Activated CD4-positive, alpha-beta T cell treated with anti-CD3 and anti-CD28 coated beads, Interleukin-2, amount 10 ng/mL, durations not matched to agents 24 days and 14 days (primary cell): Measurements from ENCODE around the gene C3orf20. TPM values are rescaled to one million over a fixed set of nuclear protein-coding genes. Genes with fewer than 3 reads are reported as not detected.
"Not testable (repeated sequence)": the region's sequence is repeated elsewhere in the genome, so short reads cannot be mapped to it uniquely, and the experiment has no call there.

ENCODE experiments used
- DNase-seq: peaks from one replicate; pipeline ENCODE4 v3.0.0; 2022
- H3K27ac Mint-ChIP-seq: one replicate; pipeline ENCODE4 v1.8.0; 2022; ENCODE audit warnings: mild to moderate bottlenecking, mixed read lengths
- H3K27me3 Mint-ChIP-seq: one replicate; pipeline ENCODE4 v1.8.0; 2022; ENCODE audit warnings: mixed read lengths
- H3K36me3 Mint-ChIP-seq: one replicate; pipeline ENCODE4 v1.8.0; 2022; ENCODE audit warnings: low read depth, mild to moderate bottlenecking, mixed read lengths
- H3K4me1 Mint-ChIP-seq: one replicate; pipeline ENCODE4 v1.8.0; 2021; ENCODE audit warnings: mixed read lengths
- H3K4me3 Mint-ChIP-seq: one replicate; pipeline ENCODE4 v1.8.0; 2022; ENCODE audit warnings: mild to moderate bottlenecking, moderate library complexity, mixed read lengths
- H3K9me3 Mint-ChIP-seq: one replicate; pipeline ENCODE4 v1.8.0; 2021; ENCODE audit warnings: mixed read lengths
- intact Hi-C: fragments of 100-400 bp; cut with micrococcal nuclease; formaldehyde crosslinking; loops from one replicate; pipeline ENCODE4 v1.15.1; 2023
- total RNA-seq: library from RNA; stranded (reverse); gene quantifications from 2 replicates; pipeline ENCODE4 v1.2.3, GENCODE V29; 2022

The C3orf20 gene
- total RNA-seq, 1 donor from 2014 or later = 0.28 TPM

DNA sequence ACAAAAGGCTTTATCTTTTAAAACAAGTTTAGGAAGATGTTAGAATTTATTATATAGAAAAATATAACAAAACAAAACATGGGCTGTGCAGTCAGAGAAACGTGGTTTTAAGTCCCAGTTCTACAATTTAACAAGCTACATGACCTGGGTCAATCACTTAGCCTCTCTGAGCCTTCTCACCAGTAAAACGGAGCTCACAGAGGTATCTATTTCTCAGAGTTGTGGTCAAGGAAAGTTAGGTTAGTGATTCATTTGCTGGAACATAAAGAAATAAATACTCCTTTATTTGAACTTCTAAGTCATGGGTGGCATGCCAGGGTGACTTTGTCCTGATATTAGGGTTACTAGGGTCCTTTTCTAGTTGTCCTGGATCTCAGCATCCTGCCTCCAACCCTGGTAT is 34.2 kb upstream of the C3orf20 start:
- Mint-ChIP-seq H3K27ac (no peak overlapping the region), H3K9me3 (no peaks in the 10 kb centered on the region), H3K4me3 (no peak overlapping the region), H3K36me3 (no peaks in the 10 kb centered on the region), H3K4me1 (no peaks in the 10 kb centered on the region), H3K27me3 (peaks cover 36% of the 10 kb centered on the region)
- no peak for DNase-seq
- intact Hi-C loops = no loop called here

DNA sequence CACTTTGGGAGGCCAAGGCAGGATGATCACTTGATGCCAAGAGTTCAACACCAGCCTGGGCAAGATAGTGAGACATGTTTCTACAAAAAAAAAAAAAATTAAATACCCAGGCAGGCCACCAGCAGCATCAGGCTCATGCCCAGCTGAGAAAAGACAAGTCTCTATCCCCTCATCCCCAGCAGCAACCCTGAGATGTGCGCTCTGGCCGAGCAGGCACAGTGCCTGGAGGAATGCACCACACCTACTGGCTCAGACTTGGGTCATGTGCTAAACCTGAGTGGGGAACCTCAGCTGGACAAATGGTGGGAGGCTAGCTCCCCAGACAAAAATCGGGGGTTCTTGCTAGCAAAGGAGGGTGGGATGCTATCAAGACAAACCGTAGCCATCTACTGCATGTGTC is 33.6 kb upstream of the C3orf20 start:
- Mint-ChIP-seq H3K4me3 (no peak overlapping the region), H3K27me3 (peaks cover 33% of the 10 kb centered on the region), H3K4me1 (no peaks in the 10 kb centered on the region), H3K27ac (no peak overlapping the region), H3K9me3 (no peaks in the 10 kb centered on the region), H3K36me3 (no peaks in the 10 kb centered on the region)
- DNase-seq = no peak
- intact Hi-C loops = no loop called here

DNA sequence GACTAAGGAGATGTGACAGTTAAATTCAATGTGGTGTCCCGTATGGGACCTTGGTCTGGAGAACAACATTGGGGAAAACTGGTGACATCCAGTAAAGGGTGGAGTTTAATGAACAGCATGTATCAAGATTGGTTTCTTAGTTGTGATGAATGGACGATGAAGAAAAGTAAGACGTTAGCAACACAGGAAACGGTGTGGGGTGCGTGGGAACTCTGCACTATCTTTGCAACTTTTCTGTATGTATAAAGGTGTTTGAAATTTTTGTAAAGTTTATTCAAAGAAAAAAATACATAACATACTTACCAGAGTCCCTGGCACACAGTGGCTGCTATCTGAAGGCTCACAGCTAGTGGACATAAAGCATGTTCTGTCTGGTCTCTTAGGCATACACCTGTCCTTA is 29.5 kb upstream of the C3orf20 start:
- Mint-ChIP-seq H3K4me1 (peaks cover 9% of the 10 kb centered on the region), H3K27ac (no peak overlapping the region), H3K9me3 (peaks cover 2% of the 10 kb centered on the region), H3K36me3 (peaks cover 5% of the 10 kb centered on the region), H3K27me3 (peaks cover 13% of the 10 kb centered on the region), H3K4me3 (no peak overlapping the region)
- intact Hi-C loops = no loop called here
- DNase-seq = no peak

DNA sequence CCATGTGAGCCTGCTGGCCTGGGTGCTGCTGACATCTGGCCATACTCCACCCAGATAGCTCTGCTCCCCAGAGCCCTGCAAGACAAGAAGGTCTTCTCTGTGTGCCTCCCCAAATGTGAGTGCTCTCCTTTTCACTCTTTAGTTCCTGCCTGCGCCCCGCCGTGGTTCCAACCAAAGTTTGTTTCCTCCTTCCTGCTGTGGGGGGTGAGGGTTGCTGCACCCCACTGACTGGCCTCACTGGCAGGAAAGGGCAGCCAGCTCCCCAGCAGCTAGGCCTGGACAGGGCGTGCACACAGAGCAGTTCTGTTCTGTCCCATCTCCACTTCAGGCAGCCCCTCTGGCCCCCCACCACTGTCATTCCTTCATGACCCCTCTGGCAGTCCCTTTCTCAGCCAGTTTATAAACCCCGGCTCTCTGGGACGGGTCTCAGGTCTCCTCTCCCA is 28.8 kb upstream of the C3orf20 start:
- H3K27me3 Mint-ChIP-seq = peaks cover 10% of the 10 kb centered on the region
- peaks cover 7% of the 10 kb centered on the region for H3K36me3 Mint-ChIP-seq
- H3K9me3 Mint-ChIP-seq = peaks cover 5% of the 10 kb centered on the region
- no peak overlapping the region for H3K27ac Mint-ChIP-seq
- peaks cover 12% of the 10 kb centered on the region for H3K4me1 Mint-ChIP-seq
- intact Hi-C loops = no loop called here
- no peak for DNase-seq
- H3K4me3 Mint-ChIP-seq = no peak overlapping the region

DNA sequence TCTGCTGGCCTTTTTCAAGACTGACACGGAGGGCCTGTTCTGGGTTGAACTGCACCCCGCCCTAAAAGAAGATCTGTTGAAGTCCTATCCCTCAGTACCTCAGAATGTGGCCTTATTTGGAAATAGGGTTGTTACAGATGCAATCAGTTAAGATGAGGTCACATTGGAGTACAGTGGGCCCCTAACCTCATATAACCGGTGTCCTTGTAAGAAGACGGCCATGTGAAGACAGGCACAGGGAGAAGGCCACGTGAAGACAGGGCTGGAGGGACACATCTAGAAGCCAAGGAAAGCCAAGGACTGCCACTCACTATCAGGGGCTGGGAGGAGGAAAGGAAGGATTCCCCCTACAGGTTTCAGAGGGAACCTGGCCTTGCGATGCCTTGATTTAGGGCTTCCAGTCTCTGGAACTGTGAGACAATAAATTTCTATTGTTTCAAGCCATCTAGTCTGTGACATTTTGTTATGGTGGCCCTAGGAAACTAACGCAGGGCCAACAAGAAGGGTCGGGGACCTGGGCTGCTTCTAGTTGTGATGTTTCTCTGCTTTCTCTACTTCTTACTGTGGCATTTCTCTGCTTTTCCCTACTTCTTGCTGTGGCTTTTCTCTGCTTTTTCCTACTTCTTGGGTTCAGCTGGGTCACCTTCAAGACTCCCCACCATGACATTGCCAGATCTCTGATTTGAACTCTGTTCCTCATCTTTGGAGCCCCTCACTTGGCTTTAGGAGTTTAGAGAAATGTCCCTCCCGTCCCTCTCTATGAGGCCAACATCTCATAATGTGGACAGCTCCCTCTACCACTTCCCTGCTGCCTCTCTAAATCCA is 28.1 kb upstream of the C3orf20 start:
- DNase-seq = no peak
- Mint-ChIP-seq H3K27me3 (peaks cover 10% of the 10 kb centered on the region), H3K4me3 (no peak overlapping the region), H3K36me3 (peaks cover 11% of the 10 kb centered on the region), H3K9me3 (peaks cover 5% of the 10 kb centered on the region), H3K4me1 (peaks cover 16% of the 10 kb centered on the region), H3K27ac (no peak overlapping the region)
- intact Hi-C loops = no loop called here

DNA sequence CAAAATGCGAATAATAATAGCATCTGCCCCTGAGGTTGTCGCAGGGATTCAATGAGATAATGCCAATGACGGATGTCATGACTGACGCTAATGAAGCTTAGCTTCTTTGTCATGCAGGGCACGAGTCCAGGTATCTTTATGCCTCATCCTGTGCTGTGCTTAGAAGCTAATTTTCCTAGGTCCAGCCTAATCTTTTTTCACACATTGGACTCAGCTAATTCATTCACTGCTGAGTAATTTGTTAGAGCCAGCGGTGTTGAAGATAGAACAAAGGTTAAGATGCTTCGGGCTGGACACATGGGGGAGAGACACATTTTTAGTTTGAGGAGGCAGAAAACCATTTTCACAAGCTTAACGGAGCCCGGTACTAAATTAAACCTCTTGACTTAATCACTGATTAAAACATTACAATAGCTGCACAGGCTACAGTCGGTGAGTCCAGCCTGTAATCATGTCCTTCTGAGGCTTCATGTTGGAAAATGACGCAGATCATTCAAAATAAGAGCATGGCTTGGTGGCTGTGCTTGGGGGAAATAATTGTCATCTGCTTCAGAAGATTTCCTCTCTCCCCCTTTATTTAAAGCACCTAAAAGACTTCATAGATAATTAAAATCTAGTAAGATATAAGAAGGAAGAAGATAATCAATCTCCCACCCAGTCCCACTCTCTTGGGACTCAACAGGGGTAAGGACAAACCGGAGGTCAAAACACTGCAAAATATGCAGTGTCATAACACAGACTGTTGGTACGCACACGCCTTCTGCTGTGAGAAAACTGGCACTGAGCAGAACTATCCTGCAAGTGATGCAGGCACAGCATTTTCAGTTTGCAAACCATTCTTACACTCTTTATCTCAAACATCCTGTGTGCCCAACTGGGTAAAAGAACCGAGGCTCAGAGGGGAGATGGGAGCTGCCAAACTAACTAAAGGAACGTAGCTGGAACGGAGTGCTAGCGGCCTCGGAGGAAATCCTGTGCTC is 26.7 kb upstream of the C3orf20 start:
- Mint-ChIP-seq H3K36me3 (peaks cover 15% of the 10 kb centered on the region), H3K4me1 (peaks cover 26% of the 10 kb centered on the region), H3K4me3 (no peak overlapping the region), H3K9me3 (peaks cover 5% of the 10 kb centered on the region), H3K27me3 (peaks cover 6% of the 10 kb centered on the region), H3K27ac (no peak overlapping the region)
- intact Hi-C loops = no loop called here
- no peak for DNase-seq

- H3K27ac Mint-ChIP-seq = no peak overlapping the region
- peaks cover 5% of the 10 kb centered on the region for H3K9me3 Mint-ChIP-seq
- intact Hi-C loops = no loop called here
- no peak for DNase-seq
- peaks cover 19% of the 10 kb centered on the region for H3K36me3 Mint-ChIP-seq
- H3K4me3 Mint-ChIP-seq = no peak overlapping the region
- peaks cover 35% of the 10 kb centered on the region for H3K4me1 Mint-ChIP-seq
- H3K27me3 Mint-ChIP-seq = peaks cover 3% of the 10 kb centered on the region
Measured at GRCh38 chr3:14649466-14649865, 25.5 kb upstream of the C3orf20 start.

- Mint-ChIP-seq H3K27ac (peak overlapping the region; percentile 95), H3K36me3 (peaks cover 22% of the 10 kb centered on the region), H3K9me3 (peaks cover 5% of the 10 kb centered on the region), H3K27me3 (peaks cover 3% of the 10 kb centered on the region), H3K4me3 (peak overlapping the region; percentile 100), H3K4me1 (peaks cover 36% of the 10 kb centered on the region)
- intact Hi-C loops = loop anchor here (2.0 to 10.0 kb wide), 4 partner anchors 415 to 1615 kb away; partner anchors contain the start of genes DPH3, MRPS25, OXNAD1 and RBSN
- DNase-seq = no peak
Measured at GRCh38 chr3:14650193-14650592, 24.7 kb upstream of the C3orf20 start.

DNA sequence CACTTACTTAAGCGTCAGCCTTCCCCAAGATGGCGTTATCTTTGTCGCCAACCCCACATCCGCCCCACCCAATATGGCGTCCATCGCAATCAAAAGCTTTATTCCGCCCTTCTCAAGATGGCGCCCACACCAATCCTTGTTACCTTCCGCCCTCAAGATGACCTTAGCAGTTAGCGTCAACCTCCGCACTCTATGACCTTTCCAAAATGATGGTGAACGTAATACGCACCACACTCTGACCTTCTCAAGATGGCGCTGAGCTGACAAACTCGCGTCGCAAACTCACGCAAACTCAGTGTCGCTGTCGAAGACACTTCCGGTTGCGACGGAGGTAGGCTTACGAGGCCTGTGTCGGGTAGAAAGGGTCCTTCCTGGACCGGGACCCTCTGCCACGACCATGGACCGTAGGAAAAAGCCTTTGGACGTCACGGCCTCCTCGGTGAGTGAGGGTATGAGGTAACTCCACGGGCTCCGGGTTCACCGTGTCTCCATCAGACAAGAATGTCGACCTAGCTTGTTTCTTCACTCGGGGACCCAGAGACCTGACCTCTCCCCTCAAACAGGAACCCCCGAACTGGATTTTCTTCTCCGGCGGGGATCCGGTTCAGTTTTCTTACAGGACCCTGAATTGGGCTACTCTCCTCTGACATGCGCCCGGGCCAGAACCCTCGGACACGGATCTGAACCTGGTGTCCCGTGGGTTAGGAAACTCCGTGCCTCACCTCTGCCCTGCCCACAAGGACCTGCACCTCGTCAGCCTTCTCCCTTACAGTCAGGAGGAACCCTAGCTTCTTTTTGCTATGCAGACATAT is 23.3 kb upstream of the C3orf20 start, which contains the start of gene CCDC174:
Gene CCDC174 (plus strand): TSS at position 323 of the 812 bp plus-strand sequence. CDS start 75 bp downstream, at position 398.
- Mint-ChIP-seq H3K36me3 (peaks cover 34% of the 10 kb centered on the region), H3K9me3 (peaks cover 5% of the 10 kb centered on the region), H3K27ac (peak within 1 kb of the TSS; percentile 95), H3K4me3 (peak within 1 kb of the TSS; percentile 100), H3K27me3 (peaks cover 3% of the 10 kb centered on the region), H3K4me1 (peaks cover 38% of the 10 kb centered on the region)
- peak; percentile 99 for DNase-seq
- intact Hi-C loops = loop anchor here (1.0 to 10.0 kb wide), 8 partner anchors 219 to 1613 kb away; partner anchors contain the start of genes CHCHD4, DPH3, LSM3 and MRPS25

DNA sequence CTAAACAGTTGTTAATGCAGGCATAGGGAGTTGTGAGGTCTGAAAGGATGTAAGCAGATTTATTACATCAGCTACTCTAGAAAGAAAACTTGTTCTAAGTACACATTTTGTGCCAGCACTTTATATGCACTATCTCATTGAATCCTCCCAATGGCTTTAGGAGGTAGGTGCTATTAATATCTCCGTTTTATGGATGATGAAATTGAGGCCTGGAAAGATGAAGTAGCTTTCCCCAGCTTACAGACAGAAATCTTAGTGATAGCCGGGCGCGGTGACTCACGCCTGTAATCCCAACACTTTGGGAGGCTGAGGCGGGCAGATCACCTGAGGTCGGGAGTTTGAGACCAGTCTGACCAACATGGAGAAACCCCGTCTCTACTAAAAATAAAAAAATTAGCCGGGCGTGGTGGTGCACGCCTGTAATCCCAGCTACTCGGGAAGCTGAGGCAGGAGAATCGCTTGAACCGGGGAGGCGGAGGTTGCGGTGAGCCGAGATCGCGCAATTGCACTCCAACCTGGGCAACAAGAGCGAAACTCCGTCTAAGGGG is 22.5 kb upstream of the C3orf20 start:
- H3K4me1 Mint-ChIP-seq = peaks cover 42% of the 10 kb centered on the region
- H3K9me3 Mint-ChIP-seq, H3K27me3 Mint-ChIP-seq, DNase-seq: not testable (repeated sequence)
- intact Hi-C loops = loop anchor here (5.0 to 10.0 kb wide), 3 partner anchors 412 to 1612 kb away; partner anchors contain the start of genes DPH3, MRPS25 and OXNAD1
- H3K36me3 Mint-ChIP-seq = peaks cover 41% of the 10 kb centered on the region
- peak overlapping the region; percentile 95 for H3K27ac Mint-ChIP-seq
- peak overlapping the region; percentile 100 for H3K4me3 Mint-ChIP-seq

DNA sequence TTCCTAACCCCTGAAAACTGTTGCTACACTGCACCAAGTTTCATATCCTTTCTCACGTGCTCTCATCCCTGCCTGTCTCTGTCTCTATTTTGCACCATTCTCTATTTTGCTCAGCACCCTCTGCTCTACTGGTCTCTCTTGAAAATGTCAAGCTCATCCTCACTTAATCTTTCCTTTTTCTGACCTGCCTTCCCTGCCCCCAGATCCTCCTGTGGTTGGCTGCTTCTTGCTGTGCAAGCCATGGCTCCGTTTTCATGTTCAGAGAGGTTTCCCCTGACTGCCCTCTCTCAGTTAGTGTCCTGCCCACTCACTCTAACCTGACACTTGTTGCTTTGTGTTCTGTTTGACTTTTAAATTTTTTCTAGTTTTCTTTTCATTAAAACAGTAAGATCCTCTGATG is 17.4 kb upstream of the C3orf20 start:
- Mint-ChIP-seq H3K4me3 (no peak overlapping the region), H3K27ac (peak overlapping the region; percentile 19), H3K9me3 (no peaks in the 10 kb centered on the region), H3K4me1 (peaks cover 24% of the 10 kb centered on the region), H3K36me3 (peaks cover 65% of the 10 kb centered on the region), H3K27me3 (no peaks in the 10 kb centered on the region)
- DNase-seq = no peak
- intact Hi-C loops = loop anchor here (10.0 kb wide), 2 partner anchors 407 to 1607 kb away; partner anchors contain the start of genes DPH3, MRPS25 and OXNAD1

DNA sequence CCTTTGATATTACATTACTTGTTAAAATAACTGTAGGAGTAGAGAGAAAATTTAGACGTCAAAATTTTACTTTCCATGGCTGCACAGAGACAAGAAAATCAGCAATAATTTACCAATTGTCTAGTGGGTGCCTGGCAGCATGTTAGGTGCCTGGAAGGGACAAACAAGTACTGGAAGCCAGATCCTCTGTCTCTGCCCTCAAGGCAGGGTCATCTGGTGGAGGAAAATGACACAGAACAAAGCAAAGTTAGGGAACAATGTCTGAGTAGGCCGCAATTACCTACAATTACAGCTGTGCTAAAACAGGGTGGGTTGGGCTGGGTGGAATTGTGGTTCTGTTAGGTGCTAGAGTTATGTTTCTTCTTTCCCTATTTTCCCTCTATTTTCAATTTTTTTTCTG is 16.0 kb upstream of the C3orf20 start:
- intact Hi-C loops = loop anchor here (10.0 kb wide), 2 partner anchors 406 to 1606 kb away; partner anchors contain the start of genes DPH3, MRPS25 and OXNAD1
- DNase-seq = no peak
- Mint-ChIP-seq H3K4me3 (no peak overlapping the region), H3K27ac (no peak overlapping the region), H3K27me3 (no peaks in the 10 kb centered on the region), H3K36me3 (peaks cover 74% of the 10 kb centered on the region), H3K9me3 (no peaks in the 10 kb centered on the region), H3K4me1 (peaks cover 11% of the 10 kb centered on the region)
